ENCODE data around the gene SPEM2. TPM values are rescaled to one million over a fixed set of nuclear protein-coding genes. Genes with fewer than 3 reads are reported as not detected.

Gene SPEM2
- not detected for total RNA-seq (ENCODE audit: insufficient read depth, low replicate concordance)

GRCh38 chr17:7425316-7425715 lies at the start of gene SPEM2:
Gene SPEM2, plus strand, starts transcription at chr17:7425616. Its CDS starts 73 bp downstream, at chr17:7425689.
- no peak for DNase-seq (ENCODE audit: low spot score)

GRCh38 chr17:7379134-7379533 lies 46.3 kb upstream of the SPEM2 start:
- no peak for DNase-seq (ENCODE audit: low spot score)

- peak; percentile 77 for DNase-seq (ENCODE audit: low spot score)
Measured at GRCh38 chr17:7380321-7380720, 45.1 kb upstream of the SPEM2 start.

- DNase-seq (ENCODE audit: low spot score), result no peak
Measured at GRCh38 chr17:7380855-7381683, 44.3 kb upstream of the SPEM2 start, which contains the start of gene TNK1. Gene TNK1, plus strand, starts transcription at chr17:7381089. Its CDS starts 1,838 bp downstream, at chr17:7382927.

- no peak for DNase-seq (ENCODE audit: low spot score)
Measured at GRCh38 chr17:7382901-7383300, 42.5 kb upstream of the SPEM2 start.

GRCh38 chr17:7383371-7383741 lies 42.1 kb upstream of the SPEM2 start:
- no peak for DNase-seq (ENCODE audit: low spot score)

GRCh38 chr17:7383742-7384488 lies 41.5 kb upstream of the SPEM2 start:
- DNase-seq (ENCODE audit: low spot score), result peak; percentile 57

GRCh38 chr17:7384489-7385081 lies 40.8 kb upstream of the SPEM2 start:
- no peak for DNase-seq (ENCODE audit: low spot score)

- no peak for DNase-seq (ENCODE audit: low spot score)
Measured at GRCh38 chr17:7388856-7389255, 36.6 kb upstream of the SPEM2 start.

- DNase-seq (ENCODE audit: low spot score), result no peak
Measured at GRCh38 chr17:7389924-7390910, 35.2 kb upstream of the SPEM2 start.

- no peak for DNase-seq (ENCODE audit: low spot score)
Measured at GRCh38 chr17:7391307-7391706, 34.1 kb upstream of the SPEM2 start.

- no peak for DNase-seq (ENCODE audit: low spot score)
Measured at GRCh38 chr17:7392696-7393612, 32.5 kb upstream of the SPEM2 start.

GRCh38 chr17:7393613-7394451 lies 31.6 kb upstream of the SPEM2 start:
- DNase-seq (ENCODE audit: low spot score), result peak; percentile 41

GRCh38 chr17:7394452-7395191 lies 30.8 kb upstream of the SPEM2 start, which contains the start of gene PLSCR3:
Gene PLSCR3, minus strand, starts transcription at chr17:7394525. Its CDS starts 415 bp downstream, at chr17:7394110.
- peak; percentile 91 for DNase-seq (ENCODE audit: low spot score)

GRCh38 chr17:7396147-7396546 lies 29.3 kb upstream of the SPEM2 start:
- no peak for DNase-seq (ENCODE audit: low spot score)

- no peak for DNase-seq (ENCODE audit: low spot score)
Measured at GRCh38 chr17:7398612-7399011, 26.8 kb upstream of the SPEM2 start.

GRCh38 chr17:7403043-7403726 lies 22.2 kb upstream of the SPEM2 start:
- DNase-seq (ENCODE audit: low spot score), result no peak

GRCh38 chr17:7403727-7403976 lies 21.8 kb upstream of the SPEM2 start:
- DNase-seq (ENCODE audit: low spot score), result no peak
